RCC 7860 (cell line): ENCODE results near the gene VILL.
A peak's percentile ranks its signal among the peaks of the same experiment; 100 is the strongest.

Source experiments
- DNase-seq: peaks from one replicate; pipeline ENCODE4 v3.0.0-alpha.2; 2015; ENCODE audit warnings: low spot score
- FAIRE-seq: peaks from 2 replicates; lab custom pipeline; 2012; peaks lifted over from hg19 to GRCh38; lab: Jason Lieb, UNC

VILL gene

DNA sequence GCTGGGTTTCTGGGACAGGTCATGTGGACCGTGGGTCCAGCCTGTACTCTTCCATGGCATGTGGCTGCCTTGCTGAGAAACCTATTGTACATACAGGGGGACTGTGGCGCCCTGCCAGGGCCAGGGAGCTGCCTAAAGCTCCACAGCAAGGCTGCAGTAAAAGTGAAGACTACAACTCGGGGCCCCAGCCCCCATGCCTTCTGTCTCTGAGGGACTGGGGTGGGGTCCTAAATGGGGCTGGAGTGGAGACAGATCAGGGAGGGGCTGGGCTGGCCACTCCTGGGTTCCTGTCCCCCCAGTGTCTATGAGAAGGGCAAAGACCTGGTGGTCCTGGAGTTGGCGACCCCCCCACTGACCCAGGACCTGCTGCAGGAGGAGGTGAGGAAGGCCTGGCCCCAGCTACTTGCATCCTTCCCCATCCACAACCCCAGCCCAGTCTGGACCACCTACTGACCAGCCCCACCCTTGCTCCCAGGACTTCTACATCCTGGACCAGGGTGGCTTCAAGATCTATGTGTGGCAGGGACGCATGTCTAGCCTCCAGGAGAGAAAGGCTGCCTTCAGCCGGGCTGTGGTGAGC lies 7.3 kb downstream of the VILL start:
- FAIRE-seq, result no peak

GRCh38 chr3:37999836-38000235 lies 9.2 kb downstream of the VILL start:
- FAIRE-seq (no peak), DNase-seq (no peak)

More for the DNA sequence above, 7.3 kb downstream of the VILL start:
- DNase-seq, result no peak

DNA sequence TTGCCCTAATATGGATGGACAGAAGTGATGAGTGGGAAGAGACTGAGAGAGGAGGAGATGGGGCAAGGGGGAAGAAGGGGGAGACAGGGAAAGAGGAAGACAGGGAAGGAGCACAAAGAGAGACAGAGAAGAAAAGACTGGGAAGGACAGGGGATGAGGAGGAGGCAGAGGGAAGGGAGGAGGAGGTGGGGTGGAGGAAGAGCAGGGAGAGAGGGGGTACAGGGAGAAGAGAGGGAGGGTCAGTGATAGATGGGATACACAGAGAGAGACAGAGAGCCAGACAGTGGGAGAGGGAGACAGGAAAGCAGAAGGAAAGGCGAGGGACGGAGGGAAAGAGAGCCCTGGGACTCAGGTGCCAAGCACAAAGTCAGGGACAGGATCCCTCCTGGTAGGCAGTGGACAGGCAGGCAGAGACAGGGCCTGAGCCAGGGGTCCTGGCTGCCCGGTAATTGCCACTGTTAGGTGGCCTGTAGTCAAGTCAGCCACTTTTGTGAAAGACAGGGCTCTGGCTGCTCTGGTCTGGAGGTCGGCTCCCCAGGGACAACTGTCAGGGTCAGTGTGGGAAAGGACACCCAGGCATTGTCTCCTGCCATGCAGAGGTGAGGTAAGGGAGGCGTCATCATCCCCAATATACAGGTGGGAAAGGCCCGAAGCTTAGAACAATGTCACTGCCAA lies 9.8 kb downstream of the VILL start:
- FAIRE-seq (no peak), DNase-seq (no peak)

DNA sequence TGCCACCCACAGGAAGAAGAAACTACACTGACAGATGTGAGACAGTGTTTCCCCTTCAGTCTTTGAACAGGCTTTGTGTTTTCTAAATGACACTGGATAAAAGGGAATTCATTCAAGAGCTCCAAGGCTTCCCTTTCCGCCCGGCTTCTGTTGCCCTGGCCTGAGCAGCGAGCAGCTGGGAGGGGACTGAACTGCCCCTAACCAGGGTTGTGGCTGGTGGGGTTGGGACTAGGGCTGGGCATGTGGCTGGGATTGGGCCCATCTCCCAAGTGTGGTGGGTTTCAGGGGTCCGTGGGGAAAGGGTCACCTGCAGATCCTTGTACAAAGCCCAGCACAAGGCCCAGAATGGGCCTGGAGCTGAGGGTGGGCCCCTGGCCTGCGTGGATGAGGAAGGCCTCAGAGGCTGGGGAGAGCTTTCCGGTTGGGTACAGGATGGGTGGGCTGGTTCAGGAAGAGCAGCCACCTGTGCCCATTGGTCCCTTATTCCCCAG lies 10.4 kb downstream of the VILL start:
- no peak for FAIRE-seq
- no peak for DNase-seq

- DNase-seq, result no peak
Measured at GRCh38 chr3:38001456-38002081, 11.0 kb downstream of the VILL start.

DNA sequence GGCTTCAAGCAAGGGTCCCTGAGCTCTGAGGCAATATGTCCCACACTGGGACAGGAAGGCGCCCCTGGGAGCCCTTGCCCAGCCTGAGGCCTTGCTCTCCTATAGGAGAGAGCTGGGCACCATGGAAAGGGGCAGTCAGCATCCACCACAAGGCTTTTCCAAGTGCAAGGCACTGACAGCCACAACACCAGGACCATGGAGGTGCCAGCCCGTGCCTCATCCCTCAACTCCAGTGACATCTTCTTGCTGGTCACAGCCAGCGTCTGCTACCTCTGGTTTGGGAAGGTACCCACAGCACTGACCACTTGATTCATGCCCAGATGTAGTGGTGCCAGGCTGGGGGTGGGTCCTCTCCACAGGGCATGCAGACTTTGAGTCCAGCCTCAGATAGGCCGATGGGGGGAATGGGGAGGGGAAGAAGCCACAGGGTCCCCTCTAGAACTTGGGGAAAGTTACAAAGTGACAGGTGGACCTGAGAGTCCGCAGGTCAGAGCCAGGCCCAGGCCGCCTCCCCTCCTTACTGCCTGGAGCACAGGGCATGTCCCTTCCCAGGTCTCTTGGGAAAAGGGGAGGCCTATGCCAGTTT lies 11.8 kb downstream of the VILL start:
- DNase-seq, result no peak
- no peak for FAIRE-seq

More at GRCh38 chr3:38001456-38002081, 11.0 kb downstream of the VILL start:
- no peak for FAIRE-seq

- no peak for FAIRE-seq
- no peak for DNase-seq
Measured at GRCh38 chr3:38002940-38003339, 12.4 kb downstream of the VILL start.

GRCh38 chr3:38003371-38003816 lies 12.8 kb downstream of the VILL start:
- DNase-seq, result no peak

GRCh38 chr3:38003817-38004414 lies 13.3 kb downstream of the VILL start:
- no peak for FAIRE-seq
- DNase-seq, result no peak

More at GRCh38 chr3:38003371-38003816, 12.8 kb downstream of the VILL start:
- FAIRE-seq, result no peak

GRCh38 chr3:38004415-38005075 lies 14.0 kb downstream of the VILL start:
- FAIRE-seq (no peak), DNase-seq (peak; percentile 32)

DNA sequence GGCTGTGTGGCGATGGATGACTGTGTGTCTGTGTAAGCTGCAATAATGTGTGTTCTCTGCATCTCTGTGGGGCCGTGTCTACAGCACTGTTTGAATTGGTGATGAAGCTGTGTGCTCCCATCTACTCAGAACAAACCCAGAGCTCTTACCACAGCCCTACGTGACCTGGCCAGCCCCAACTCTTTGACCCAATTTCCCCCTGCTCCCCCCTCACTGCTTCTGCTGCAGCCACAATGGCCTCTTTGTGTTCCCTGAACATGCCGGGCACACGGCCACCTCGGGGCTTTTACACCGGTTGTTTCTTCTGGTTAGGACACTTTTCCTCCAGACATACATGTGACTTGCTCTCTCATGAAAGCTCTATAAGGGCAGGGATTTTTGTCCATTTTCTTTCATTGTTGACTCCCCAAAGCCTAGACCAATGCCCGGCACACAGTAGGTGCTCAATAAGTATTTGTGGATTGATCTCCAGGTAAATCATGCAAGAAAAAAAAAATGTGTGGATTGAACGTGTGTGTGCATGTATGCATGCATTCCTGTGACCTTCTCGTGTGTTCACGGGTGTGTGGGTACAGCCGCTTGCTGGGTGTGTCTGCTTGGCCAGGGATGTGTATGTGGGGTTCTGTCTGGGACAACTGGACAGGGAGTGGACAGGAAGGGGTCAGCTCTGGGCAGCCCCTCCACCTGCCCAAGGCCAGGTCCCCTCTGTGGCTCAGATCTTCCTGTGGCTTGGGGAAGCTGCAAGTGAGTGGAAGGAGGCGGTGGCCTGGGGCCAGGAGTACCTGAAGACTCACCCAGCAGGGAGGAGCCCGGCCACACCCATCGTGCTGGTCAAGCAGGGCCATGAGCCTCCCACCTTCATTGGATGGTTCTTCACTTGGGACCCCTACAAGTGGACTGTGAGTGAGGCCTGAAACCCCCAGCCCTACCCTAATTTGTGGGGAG lies 14.8 kb downstream of the VILL start:
- no peak for DNase-seq
- no peak for FAIRE-seq

- DNase-seq (no peak), FAIRE-seq (no peak)
Measured at GRCh38 chr3:38006031-38006430, 15.4 kb downstream of the VILL start.

DNA sequence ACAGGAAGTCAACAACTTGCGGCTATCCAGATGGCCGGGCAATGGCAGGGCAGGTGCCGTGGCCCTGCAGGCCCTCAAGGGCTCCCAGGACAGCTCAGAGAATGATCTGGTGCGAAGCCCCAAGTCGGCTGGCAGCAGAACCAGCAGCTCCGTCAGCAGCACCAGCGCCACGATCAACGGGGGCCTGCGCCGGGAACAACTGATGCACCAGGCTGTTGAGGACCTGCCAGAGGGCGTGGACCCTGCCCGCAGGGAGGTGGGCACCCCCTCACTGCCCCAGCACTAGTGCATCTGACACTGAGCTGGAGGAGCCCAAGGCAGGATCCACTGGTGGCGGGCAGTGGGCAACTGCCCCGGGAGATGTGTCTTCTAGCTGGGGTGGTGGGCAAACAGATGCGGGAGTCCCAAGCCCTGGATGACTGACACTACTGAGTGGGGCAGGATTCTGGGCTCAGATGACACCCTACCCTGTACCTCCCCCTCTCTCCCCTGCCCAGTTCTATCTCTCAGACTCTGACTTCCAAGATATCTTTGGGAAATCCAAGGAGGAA lies 15.9 kb downstream of the VILL start:
- FAIRE-seq (no peak), DNase-seq (no peak)

- DNase-seq, result no peak
- FAIRE-seq, result no peak
Measured at GRCh38 chr3:38007754-38008090, 17.1 kb downstream of the VILL start.

DNA sequence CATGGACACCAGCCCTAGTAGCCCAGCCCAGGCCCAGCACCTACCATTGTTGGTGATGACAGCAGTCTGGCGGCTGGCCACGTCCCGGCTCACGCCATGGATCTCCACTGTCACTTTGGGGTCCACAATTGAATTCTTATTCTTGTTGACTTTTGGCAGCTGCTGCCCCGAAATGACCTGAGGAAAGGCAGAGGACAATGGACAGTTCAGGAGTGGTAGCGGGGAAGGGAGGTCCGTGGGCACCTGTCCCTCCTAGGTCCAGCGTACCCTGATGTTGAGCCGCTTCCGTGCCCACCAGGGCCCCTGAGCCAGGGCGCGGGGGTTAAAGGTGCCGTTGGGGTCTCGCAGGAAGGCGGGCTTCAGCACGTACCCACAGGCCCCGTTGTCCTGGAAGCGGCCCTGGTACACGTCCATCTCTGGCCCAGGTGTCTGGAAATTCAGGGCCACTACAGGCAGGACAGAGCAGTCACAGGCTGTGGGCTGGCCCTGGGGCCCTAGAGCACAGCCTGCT lies 17.7 kb downstream of the VILL start:
- FAIRE-seq (no peak), DNase-seq (no peak)

DNA sequence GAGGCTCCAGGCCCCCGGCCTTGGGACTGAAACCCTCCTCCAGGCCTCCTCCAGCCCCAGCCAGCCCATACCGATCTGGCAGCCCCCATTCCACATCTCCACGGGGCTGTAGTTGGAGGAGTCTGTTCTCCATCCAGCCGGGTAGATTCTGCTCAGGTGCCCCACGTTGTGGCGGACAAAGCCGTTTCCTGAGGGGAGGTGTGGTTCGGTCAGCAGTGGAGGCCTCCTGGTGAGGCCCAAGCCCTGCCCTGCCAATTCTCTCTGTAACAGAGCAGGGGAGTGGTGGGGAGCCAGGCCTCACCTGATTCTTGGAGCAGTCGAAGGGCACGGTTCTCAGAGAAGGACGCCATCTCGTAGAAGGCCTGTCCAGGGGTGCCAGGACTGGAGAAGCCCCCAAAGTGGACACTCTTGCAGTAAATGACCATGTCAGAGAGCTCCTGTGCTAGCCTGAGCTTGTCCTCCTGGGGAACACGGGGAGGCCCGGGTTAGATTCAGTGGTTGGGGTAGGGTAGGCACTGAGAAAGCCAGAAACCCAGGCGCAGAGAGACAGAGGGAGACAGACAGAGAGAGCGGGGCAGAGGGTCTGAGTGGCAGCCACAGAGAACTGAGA lies 18.5 kb downstream of the VILL start:
- DNase-seq (no peak), FAIRE-seq (no peak)

DNA sequence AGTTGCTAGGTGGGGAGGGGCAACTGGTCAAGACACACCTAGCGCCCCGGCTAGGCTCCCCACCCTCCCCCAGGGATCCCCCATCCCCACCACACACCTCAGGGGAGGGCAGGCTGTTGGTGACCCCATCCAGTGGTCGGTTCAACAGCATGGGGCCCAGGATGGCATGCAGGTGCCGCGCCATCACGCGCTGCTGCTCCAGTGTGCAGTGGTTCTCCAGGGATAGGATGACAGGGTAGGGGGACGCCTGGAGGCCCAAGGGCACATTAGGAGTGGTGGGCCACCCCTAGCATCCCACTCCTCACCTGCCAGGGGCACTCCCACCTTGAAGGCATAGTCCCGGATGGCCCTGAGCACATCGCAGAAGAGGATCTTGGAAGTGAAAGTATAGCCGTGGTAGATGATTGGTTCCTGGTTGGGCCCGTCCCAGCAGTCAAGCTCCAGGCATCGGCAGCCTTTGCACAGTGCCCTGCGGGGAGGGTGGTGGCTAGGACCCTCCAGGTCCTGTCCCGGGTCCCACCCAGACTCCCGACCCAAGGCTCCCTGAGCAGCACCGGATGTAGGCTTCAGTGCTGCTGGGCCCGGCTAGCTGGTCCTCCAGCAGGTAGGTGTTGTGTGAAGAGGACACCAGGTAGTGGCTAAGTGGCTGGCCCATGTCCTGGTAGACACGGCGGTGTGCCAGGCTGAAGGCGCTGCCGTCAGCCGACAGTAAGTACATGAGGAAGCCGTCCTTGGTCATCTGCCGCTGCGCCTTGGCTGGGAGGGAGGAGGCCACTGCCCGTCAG lies 19.4 kb downstream of the VILL start:
- DNase-seq (no peak), FAIRE-seq (no peak)

GRCh38 chr3:38011111-38011510 lies 20.5 kb downstream of the VILL start:
- DNase-seq (no peak), FAIRE-seq (no peak)
